ENCODE measurements around the gene TFAP2E.

- no peak for TF ChIP-seq CTCF (IDR thresholded peaks at IDR 0.05)
- no peak for TF ChIP-seq POLR2A (IDR thresholded peaks at IDR 0.05)
Measured at GRCh38 chr1:35595684-35596083, 22.6 kb downstream of the TFAP2E start.

All from body of pancreas (tissue), 4 donors.